G401 (cell line): ENCODE results near the gene CDC6. TPM values are rescaled to one million over a fixed set of nuclear protein-coding genes. Genes with fewer than 3 reads are reported as not detected.

Experiments used
- DNase-seq: peaks from one replicate; pipeline ENCODE4 v3.0.0-alpha.2; 2015; ENCODE audit warnings: low spot score
- in situ Hi-C: cut with HindIII; loops from 2 replicates; pipeline ENCODE4 v1.10.0; 2016; ENCODE audit warnings: low sequenced_read_pairs, mixed read lengths
- total RNA-seq: library from RNA; depleted of rRNA; stranded (reverse); fragments of >200 nt; shearing (Covaris generic); gene quantifications from 2 replicates; pipeline ENCODE4 v1.2.3, GENCODE V29; 2014

The CDC6 gene
- total RNA-seq, 1 experiment from 2014 or later = 53.5 TPM

GRCh38 chr17:40307001-40307730 is 19.5 kb downstream of the CDC6 start:
- in situ Hi-C loops = loop anchor here (25.0 kb wide), 1 partner anchor 245 kb away; the partner anchor contains the start of genes MED24 and THRA
- DNase-seq = no peak

- no peak for DNase-seq
- in situ Hi-C loops = loop anchor here (25.0 kb wide), 1 partner anchor 245 kb away; the partner anchor contains the start of genes MED24 and THRA
These were observed 20.1 kb downstream of the CDC6 start for GRCh38 chr17:40307740-40308239.

GRCh38 chr17:40309031-40309948 is 21.6 kb downstream of the CDC6 start, which contains the start of gene RARA:
TSS of gene RARA (plus strand) at chr17:40309180. CDS start at chr17:40331219, 22,039 bp downstream.
- in situ Hi-C loops = loop anchor here (25.0 kb wide), 1 partner anchor 247 kb away; the partner anchor contains the start of genes MED24 and THRA
- DNase-seq = peak; percentile 93

GRCh38 chr17:40309949-40310510 is 22.4 kb downstream of the CDC6 start:
- DNase-seq = peak; percentile 89
- in situ Hi-C loops = loop anchor here (25.0 kb wide), 1 partner anchor 248 kb away; the partner anchor contains the start of genes MED24 and THRA

- in situ Hi-C loops = loop anchor here (25.0 kb wide), 1 partner anchor 249 kb away; the partner anchor contains the start of genes MED24 and THRA
- peak; percentile 94 for DNase-seq
These were observed 23.3 kb downstream of the CDC6 start for GRCh38 chr17:40310882-40311391.

- in situ Hi-C loops = loop anchor here (25.0 kb wide), 1 partner anchor 249 kb away; the partner anchor contains the start of genes MED24 and THRA
- peak; percentile 59 for DNase-seq
These were observed 23.9 kb downstream of the CDC6 start for GRCh38 chr17:40311575-40311974.

GRCh38 chr17:40312131-40312731 is 24.6 kb downstream of the CDC6 start:
- DNase-seq = peak; percentile 68
- in situ Hi-C loops = loop anchor here (25.0 kb wide), 1 partner anchor 250 kb away; the partner anchor contains the start of genes MED24 and THRA

- DNase-seq = no peak
- in situ Hi-C loops = loop anchor here (25.0 kb wide), 1 partner anchor 251 kb away; the partner anchor contains the start of genes MED24 and THRA
These were observed 25.4 kb downstream of the CDC6 start for GRCh38 chr17:40312893-40313667.

GRCh38 chr17:40313668-40314583 is 26.2 kb downstream of the CDC6 start:
- in situ Hi-C loops = loop anchor here (25.0 kb wide), 1 partner anchor 252 kb away; the partner anchor contains the start of genes MED24 and THRA
- no peak for DNase-seq

- in situ Hi-C loops = loop anchor here (25.0 kb wide), 1 partner anchor 252 kb away; the partner anchor contains the start of genes MED24 and THRA
- DNase-seq = peak; percentile 57
These were observed 26.9 kb downstream of the CDC6 start for GRCh38 chr17:40314584-40314956.

- in situ Hi-C loops = loop anchor here (25.0 kb wide), 1 partner anchor 253 kb away; the partner anchor contains the start of genes MED24 and THRA
These were observed 27.5 kb downstream of the CDC6 start for GRCh38 chr17:40315206-40315605.

GRCh38 chr17:40315678-40316570 is 28.2 kb downstream of the CDC6 start:
- in situ Hi-C loops = loop anchor here (25.0 kb wide), 1 partner anchor 254 kb away; the partner anchor contains the start of genes MED24 and THRA
- no peak for DNase-seq

More at GRCh38 chr17:40315206-40315605, 27.5 kb downstream of the CDC6 start:
- no peak for DNase-seq

GRCh38 chr17:40316571-40317344 is 29.1 kb downstream of the CDC6 start:
- DNase-seq = no peak
- in situ Hi-C loops = loop anchor here (25.0 kb wide), 1 partner anchor 254 kb away; the partner anchor contains the start of genes MED24 and THRA

- in situ Hi-C loops = loop anchor here (25.0 kb wide), 1 partner anchor 255 kb away; the partner anchor contains the start of genes MED24 and THRA
- DNase-seq = peak; percentile 67
These were observed 29.7 kb downstream of the CDC6 start for GRCh38 chr17:40317345-40317873.
